ENCODE measurements around the gene TMEM174.

Gene TMEM174, protein sequence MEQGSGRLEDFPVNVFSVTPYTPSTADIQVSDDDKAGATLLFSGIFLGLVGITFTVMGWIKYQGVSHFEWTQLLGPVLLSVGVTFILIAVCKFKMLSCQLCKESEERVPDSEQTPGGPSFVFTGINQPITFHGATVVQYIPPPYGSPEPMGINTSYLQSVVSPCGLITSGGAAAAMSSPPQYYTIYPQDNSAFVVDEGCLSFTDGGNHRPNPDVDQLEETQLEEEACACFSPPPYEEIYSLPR

GRCh38 chr5:73172951-73173350, at the start of gene TMEM174:
TSS of gene TMEM174 (plus strand) at chr5:73173193. CDS start at chr5:73173244, 51 bp downstream.
- peaks cover 11% of the 10 kb centered on the region for H3K27me3 Mint-ChIP-seq (ENCODE audit: low read depth)
- no peak for TF ChIP-seq CTCF (IDR thresholded peaks at IDR 0.05; ENCODE audit: unreplicated experiment in 3 of 3)
- H3K27ac Mint-ChIP-seq: peak within 1 kb of the TSS in 2 of 3 experiments; percentile 10 to 68
- peaks cover 4% of the 10 kb centered on the region for H3K9me3 Mint-ChIP-seq
- H3K36me3 Mint-ChIP-seq (ENCODE audit: low read depth): no peaks in the 10 kb centered on the region
- no peak within 1 kb of the TSS for H3K4me3 Mint-ChIP-seq
- peaks cover 11% of the 10 kb centered on the region for H3K4me1 Mint-ChIP-seq

DNA sequence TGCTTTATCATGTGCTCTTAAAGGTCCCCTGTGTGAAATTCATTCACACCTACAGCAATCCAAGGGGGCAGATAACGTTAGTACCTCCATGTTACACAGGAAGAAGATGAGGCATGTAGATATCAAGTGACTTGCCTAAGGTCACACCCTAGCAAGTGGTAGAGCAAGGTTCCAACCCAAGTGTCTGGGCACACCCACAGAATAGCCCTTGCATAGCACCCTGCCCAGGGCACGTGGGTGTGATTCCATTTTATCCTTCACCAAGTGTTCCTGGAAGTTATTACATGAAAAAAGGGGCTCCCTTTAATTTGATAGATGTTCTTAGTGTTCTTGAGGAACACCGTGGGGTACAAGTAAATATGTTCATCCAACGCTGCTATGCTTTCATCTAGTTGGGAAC, 47.7 kb upstream of the TMEM174 start:
- no peaks in the 10 kb centered on the region for H3K36me3 Mint-ChIP-seq (ENCODE audit: low read depth)

GRCh38 chr5:73126381-73126780, 46.6 kb upstream of the TMEM174 start:
- Mint-ChIP-seq H3K36me3 (ENCODE audit: low read depth) (no peaks in the 10 kb centered on the region), H3K4me3 (no peak overlapping the region), H3K27ac (no peak overlapping the region), H3K27me3 (ENCODE audit: low read depth) (peaks cover 60% of the 10 kb centered on the region), H3K4me1 (no peaks in the 10 kb centered on the region), H3K9me3 (no peaks in the 10 kb centered on the region)
- TF ChIP-seq CTCF (IDR thresholded peaks at IDR 0.05; ENCODE audit: unreplicated experiment in 3 of 3): no peak

More for the DNA sequence above, 47.7 kb upstream of the TMEM174 start:
- no peaks in the 10 kb centered on the region for H3K9me3 Mint-ChIP-seq
- TF ChIP-seq CTCF (IDR thresholded peaks at IDR 0.05; ENCODE audit: unreplicated experiment in 3 of 3): no peak
- no peak overlapping the region for H3K4me3 Mint-ChIP-seq
- H3K27ac Mint-ChIP-seq: no peak overlapping the region
- peaks cover 69% of the 10 kb centered on the region for H3K27me3 Mint-ChIP-seq (ENCODE audit: low read depth)
- peaks cover 5% of the 10 kb centered on the region for H3K4me1 Mint-ChIP-seq

DNA sequence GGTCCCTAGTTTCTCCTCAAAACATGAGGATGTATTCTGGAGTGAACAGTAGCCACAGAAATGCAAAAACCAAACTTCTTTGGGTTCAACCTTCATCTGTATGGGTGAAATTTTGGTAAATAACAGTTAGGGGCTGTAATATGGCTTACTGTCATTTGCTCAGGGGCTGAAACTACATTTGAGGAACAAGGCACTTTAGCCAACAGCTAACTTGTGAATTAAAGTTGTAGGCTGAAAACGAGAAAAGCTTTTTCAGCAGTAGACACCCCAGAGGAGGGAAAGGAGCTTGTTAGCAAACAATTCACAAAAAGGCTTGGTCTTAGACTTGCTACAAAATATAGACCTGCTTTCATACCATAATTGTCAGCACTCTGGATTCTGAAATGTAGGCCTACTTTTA, 46.0 kb upstream of the TMEM174 start:
- peaks cover 54% of the 10 kb centered on the region for H3K27me3 Mint-ChIP-seq (ENCODE audit: low read depth)
- H3K9me3 Mint-ChIP-seq: no peaks in the 10 kb centered on the region
- H3K4me1 Mint-ChIP-seq: no peaks in the 10 kb centered on the region
- H3K4me3 Mint-ChIP-seq: no peak overlapping the region
- H3K36me3 Mint-ChIP-seq (ENCODE audit: low read depth): no peaks in the 10 kb centered on the region
- TF ChIP-seq CTCF (IDR thresholded peaks at IDR 0.05; ENCODE audit: unreplicated experiment in 3 of 3): no peak
- H3K27ac Mint-ChIP-seq: no peak overlapping the region

- H3K27ac Mint-ChIP-seq: no peak overlapping the region
- no peaks in the 10 kb centered on the region for H3K9me3 Mint-ChIP-seq
- no peaks in the 10 kb centered on the region for H3K36me3 Mint-ChIP-seq (ENCODE audit: low read depth)
- no peaks in the 10 kb centered on the region for H3K4me1 Mint-ChIP-seq
- no peak overlapping the region for H3K4me3 Mint-ChIP-seq
- no peak for TF ChIP-seq CTCF (IDR thresholded peaks at IDR 0.05; ENCODE audit: unreplicated experiment in 3 of 3)
- H3K27me3 Mint-ChIP-seq (ENCODE audit: low read depth): peaks cover 37% of the 10 kb centered on the region
Observed at GRCh38 chr5:73129143-73129542, 43.9 kb upstream of the TMEM174 start.

GRCh38 chr5:73130811-73131210, 42.2 kb upstream of the TMEM174 start:
- Mint-ChIP-seq H3K27ac (no peak overlapping the region), H3K27me3 (ENCODE audit: low read depth) (peaks cover 30% of the 10 kb centered on the region), H3K4me3 (no peak overlapping the region), H3K36me3 (ENCODE audit: low read depth) (no peaks in the 10 kb centered on the region), H3K4me1 (peaks cover 6% of the 10 kb centered on the region), H3K9me3 (no peaks in the 10 kb centered on the region)
- no peak for TF ChIP-seq CTCF (IDR thresholded peaks at IDR 0.05; ENCODE audit: unreplicated experiment in 3 of 3)
